ENCODE data around the gene RGSL1.

The RGSL1 gene

GRCh38 chr1:182413486-182413885 is 36.5 kb upstream of the RGSL1 start:
- Histone ChIP-seq H3K9me2 (replicated peaks; ENCODE audit: control insufficient read depth, low read length) (no peaks in the 10 kb centered on the region), H3K4me2 (ENCODE audit: low read length) (no peak overlapping the region), H3K9me3 (ENCODE audit: control insufficient read depth, insufficient read depth, low read length) (no peaks in the 10 kb centered on the region), H4K20me1 (ENCODE audit: control insufficient read depth, insufficient read depth, low read depth, low read length) (no peaks in the 10 kb centered on the region), H3K79me2 (ENCODE audit: control insufficient read depth, low read length) (no peaks in the 10 kb centered on the region), H3F3A (ENCODE audit: control insufficient read depth, insufficient read depth) (no peaks in the 10 kb centered on the region), H3K27ac (ENCODE audit: low read depth, low read length) (no peak overlapping the region), H3K27me3 (ENCODE audit: control insufficient read depth, low read length) (peaks cover 7% of the 10 kb centered on the region; the same call in 1 of the 2 replicates), H3K4me3 (ENCODE audit: low read length) (no peak overlapping the region), H3K4me1 (ENCODE audit: control insufficient read depth, low read length) (no peaks in the 10 kb centered on the region), H3K36me3 (ENCODE audit: control insufficient read depth, low read length) (no peaks in the 10 kb centered on the region)
- no peak for TF ChIP-seq EZH2phosphoT487 (IDR thresholded peaks at IDR 0.05; ENCODE audit: borderline replicate concordance, low read length)
- TF ChIP-seq, protein P1, sequence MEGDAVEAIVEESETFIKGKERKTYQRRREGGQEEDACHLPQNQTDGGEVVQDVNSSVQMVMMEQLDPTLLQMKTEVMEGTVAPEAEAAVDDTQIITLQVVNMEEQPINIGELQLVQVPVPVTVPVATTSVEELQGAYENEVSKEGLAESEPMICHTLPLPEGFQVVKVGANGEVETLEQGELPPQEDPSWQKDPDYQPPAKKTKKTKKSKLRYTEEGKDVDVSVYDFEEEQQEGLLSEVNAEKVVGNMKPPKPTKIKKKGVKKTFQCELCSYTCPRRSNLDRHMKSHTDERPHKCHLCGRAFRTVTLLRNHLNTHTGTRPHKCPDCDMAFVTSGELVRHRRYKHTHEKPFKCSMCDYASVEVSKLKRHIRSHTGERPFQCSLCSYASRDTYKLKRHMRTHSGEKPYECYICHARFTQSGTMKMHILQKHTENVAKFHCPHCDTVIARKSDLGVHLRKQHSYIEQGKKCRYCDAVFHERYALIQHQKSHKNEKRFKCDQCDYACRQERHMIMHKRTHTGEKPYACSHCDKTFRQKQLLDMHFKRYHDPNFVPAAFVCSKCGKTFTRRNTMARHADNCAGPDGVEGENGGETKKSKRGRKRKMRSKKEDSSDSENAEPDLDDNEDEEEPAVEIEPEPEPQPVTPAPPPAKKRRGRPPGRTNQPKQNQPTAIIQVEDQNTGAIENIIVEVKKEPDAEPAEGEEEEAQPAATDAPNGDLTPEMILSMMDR (IDR thresholded peaks at IDR 0.05; ENCODE audit: low read depth, low read length, poor library complexity, severe bottlenecking): no peak

DNA sequence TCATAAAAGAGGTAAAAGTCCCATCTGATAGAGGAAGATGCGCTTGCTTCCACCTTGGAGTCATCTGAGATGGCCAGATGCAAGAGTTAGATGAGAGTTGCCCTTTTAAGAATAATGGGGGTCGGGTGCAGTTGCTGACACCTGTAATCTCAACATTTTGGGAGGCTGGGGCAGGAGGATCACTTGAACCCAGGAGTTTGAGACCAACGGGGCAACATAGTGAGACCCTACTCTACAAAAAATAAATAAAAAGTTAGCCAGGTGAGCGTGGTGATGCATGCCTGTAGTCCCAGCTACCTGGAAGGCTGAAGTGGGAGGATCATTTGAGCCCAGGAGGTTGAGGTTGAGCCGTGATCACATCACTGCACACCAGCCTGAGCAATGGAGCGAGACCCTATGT is 36.0 kb upstream of the RGSL1 start:
- Histone ChIP-seq H3K4me2 (ENCODE audit: low read length) (no peak overlapping the region), H3K79me2 (ENCODE audit: control insufficient read depth, low read length) (no peaks in the 10 kb centered on the region), H3K36me3 (ENCODE audit: control insufficient read depth, low read length) (no peaks in the 10 kb centered on the region), H3K27ac (ENCODE audit: low read depth, low read length) (no peak overlapping the region), H3K9me3 (ENCODE audit: control insufficient read depth, insufficient read depth, low read length) (no peaks in the 10 kb centered on the region), H3K4me3 (ENCODE audit: low read length) (no peak overlapping the region), H3K27me3 (ENCODE audit: control insufficient read depth, low read length) (peaks cover 7% of the 10 kb centered on the region; the same call in 1 of the 2 replicates), H3K9me2 (replicated peaks; ENCODE audit: control insufficient read depth, low read length) (no peaks in the 10 kb centered on the region), H4K20me1 (ENCODE audit: control insufficient read depth, insufficient read depth, low read depth, low read length) (no peaks in the 10 kb centered on the region), H3K4me1 (ENCODE audit: control insufficient read depth, low read length) (no peaks in the 10 kb centered on the region), H3F3A (ENCODE audit: control insufficient read depth, insufficient read depth) (no peaks in the 10 kb centered on the region)
- TF ChIP-seq, protein P1 (IDR thresholded peaks at IDR 0.05; ENCODE audit: low read depth, low read length, poor library complexity, severe bottlenecking): no peak
- no peak for TF ChIP-seq EZH2phosphoT487 (IDR thresholded peaks at IDR 0.05; ENCODE audit: borderline replicate concordance, low read length)

GRCh38 chr1:182415789-182416188 is 34.2 kb upstream of the RGSL1 start:
- Histone ChIP-seq H4K20me1 (ENCODE audit: control insufficient read depth, insufficient read depth, low read depth, low read length) (no peaks in the 10 kb centered on the region), H3K36me3 (ENCODE audit: control insufficient read depth, low read length) (no peaks in the 10 kb centered on the region), H3F3A (ENCODE audit: control insufficient read depth, insufficient read depth) (no peaks in the 10 kb centered on the region), H3K9me2 (replicated peaks; ENCODE audit: control insufficient read depth, low read length) (no peaks in the 10 kb centered on the region), H3K9me3 (ENCODE audit: control insufficient read depth, insufficient read depth, low read length) (no peaks in the 10 kb centered on the region), H3K27me3 (ENCODE audit: control insufficient read depth, low read length) (peaks cover 7% of the 10 kb centered on the region), H3K4me3 (ENCODE audit: low read length) (no peak overlapping the region), H3K4me2 (ENCODE audit: low read length) (no peak overlapping the region), H3K79me2 (ENCODE audit: control insufficient read depth, low read length) (no peaks in the 10 kb centered on the region), H3K4me1 (ENCODE audit: control insufficient read depth, low read length) (no peaks in the 10 kb centered on the region), H3K27ac (ENCODE audit: low read depth, low read length) (no peak overlapping the region)
- TF ChIP-seq EZH2phosphoT487 (IDR thresholded peaks at IDR 0.05; ENCODE audit: borderline replicate concordance, low read length): no peak
- TF ChIP-seq, protein P1 (IDR thresholded peaks at IDR 0.05; ENCODE audit: low read depth, low read length, poor library complexity, severe bottlenecking): no peak
